Suppressor macrophage (primary cell): Measurements from ENCODE around the gene RARB.
A peak's percentile ranks its signal among the peaks of the same experiment; 100 is the strongest.

Source experiments
- DNase-seq, 4 experiments: peaks; one replicate each; pipeline ENCODE4 v3.0.0-alpha.2; 2020 to 2022

Gene RARB

DNA sequence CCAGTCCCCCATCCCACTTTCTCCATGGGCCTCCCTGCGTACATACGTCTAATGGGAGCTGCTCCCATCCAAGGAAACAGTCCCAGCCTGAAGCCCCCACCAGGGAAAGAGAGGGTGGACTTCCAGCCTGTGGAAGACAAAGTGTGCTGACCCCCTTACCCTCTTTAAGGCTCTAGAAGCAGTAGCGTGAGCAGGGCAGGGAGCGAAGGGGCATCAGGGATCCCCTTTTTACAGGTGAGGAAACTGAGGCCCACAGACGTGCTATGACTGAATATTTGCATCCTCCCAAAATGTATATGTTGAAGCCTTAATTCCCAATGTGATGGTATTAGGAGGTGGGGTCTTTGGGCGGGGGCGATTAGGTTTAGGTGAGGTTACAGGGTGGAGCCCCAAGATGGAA is 153.3 kb downstream of the RARB start:
- DNase-seq, result no peak

DNA sequence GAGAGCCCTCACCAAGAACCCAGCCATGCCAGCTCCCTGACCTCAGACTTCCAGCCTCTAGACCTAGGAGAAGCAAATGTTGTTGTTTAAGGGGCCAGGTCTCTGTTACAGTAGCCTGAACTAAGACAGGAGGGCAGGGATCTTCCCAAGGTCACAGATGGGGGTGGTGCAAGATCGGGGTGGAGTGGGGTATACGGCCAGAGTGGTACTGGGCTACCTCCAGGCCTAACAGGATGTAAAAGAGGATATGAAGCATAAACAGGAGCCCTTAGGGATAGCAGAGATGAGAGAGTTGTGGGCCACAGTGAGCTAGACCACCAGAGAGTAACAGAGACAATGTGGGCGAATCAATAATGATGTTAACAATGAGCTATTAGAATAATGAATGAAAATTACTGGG is 153.8 kb downstream of the RARB start:
- DNase-seq, result no peak

DNA sequence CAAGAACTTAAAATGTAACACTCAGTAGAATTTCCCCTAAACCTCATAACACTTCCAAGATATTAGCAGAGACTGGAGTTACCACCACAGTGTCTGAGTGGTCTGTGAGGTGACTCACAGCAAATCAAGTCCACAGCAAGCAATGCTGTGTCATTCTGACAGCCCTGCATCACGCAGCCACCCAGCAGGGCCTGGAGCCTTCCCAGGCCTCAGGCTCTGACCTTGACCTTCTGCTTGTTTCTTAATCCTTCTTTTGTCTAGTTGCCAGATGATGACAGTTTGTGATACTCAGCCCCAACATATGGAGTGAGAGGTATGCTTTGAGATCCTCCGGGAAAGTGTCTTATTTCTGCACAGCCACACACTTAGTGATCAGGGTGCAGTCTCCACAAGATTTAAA is 154.2 kb downstream of the RARB start:
- DNase-seq, result peak; percentile 29 to 58 (median 40)

DNA sequence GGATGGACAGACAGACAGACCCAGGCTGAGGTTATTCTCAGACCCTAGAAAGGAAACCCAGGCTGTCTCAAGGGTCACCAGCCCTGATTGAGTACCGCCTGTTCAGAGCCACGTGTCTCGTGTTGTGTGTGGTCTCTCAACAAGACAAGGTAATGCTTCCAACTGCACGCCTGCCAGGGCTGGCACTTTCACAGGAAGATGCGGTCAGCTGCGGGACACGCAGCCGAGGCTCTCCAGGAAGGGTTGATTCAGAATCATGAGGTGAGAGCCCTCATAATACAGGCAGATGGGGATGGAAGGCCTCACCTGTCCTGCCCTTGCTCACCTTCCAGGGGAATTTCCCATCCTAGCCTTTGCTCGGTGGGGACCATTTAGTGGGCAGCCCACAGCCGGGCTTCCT is 155.3 kb downstream of the RARB start:
- no peak for DNase-seq

DNA sequence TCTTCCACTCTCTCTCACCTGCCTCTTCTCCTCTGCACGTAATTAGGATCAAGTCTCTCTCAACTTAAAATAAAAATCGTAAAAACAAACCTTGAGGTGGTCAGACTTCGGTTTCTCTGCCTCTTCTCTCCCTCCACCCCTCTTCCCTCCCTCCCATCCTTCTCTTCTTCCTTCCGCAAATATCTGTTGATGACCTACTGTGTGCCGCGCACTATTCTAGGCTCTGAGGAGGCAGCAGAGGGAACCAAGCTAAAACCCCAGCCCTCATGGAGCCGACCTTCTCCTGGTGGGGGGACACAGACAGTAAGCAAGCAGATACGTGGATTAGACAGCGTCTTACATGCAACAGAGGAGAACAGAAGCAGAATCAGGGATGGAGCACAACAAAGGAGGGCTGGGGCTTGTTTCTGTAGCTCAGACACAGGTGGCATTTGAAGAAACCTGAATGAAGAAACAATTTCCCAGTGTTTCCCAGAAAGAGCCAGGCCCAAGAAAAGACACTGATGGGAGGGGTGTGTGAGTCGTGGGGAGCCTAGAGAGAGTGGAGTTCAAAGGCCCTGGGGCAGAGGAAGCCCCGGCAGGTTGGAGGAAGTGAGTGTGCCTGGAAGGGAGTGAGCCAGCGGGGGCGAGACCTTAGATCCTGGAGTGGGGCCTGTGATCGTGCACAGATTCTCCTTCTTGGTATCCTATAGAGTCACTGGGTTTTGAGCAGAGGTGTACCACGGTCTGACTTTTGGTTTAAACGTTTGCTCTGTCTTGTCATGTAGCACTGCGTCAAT is 156.1 kb downstream of the RARB start:
- no peak for DNase-seq

DNA sequence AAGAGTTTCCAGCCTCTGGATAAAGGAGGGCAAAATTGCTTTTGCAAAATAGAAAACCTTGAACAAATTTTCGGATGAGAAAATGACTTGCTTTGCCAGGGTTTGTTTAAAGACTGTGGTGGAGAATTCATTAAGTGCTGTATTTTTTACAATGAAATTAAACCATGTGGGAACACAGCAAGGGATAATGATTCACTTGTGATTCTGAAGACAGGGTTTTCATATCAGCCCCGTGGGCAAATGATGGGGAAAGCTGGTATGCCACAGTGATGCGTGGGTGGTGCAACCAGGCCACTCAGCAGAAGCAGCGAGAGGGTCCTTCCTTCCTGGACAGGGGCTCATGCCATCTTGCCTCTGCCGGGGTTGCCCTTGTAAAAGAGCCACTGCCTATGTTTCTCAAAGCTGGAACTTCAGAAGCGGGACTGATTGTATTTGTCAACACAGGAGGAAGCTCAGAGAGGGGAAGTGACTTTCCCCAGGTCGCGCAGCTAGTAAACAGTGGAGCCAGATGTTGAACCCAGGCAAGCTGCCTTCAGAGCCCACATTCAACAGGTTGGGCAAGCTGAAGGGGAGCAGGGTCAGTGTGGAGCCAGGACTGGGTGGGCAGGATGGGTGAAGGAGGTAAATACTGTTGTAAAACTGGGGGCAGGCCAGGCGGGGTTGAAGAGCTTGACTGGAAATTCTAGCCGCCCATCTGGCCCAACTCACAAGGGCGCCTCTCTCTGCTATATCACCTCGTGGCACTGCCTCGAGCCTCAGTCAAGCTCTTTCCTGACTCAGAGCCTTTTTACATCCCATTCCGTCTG is 157.5 kb downstream of the RARB start:
- peak in 3 of 4 experiments; percentile 7 to 35 (median 21) for DNase-seq

DNA sequence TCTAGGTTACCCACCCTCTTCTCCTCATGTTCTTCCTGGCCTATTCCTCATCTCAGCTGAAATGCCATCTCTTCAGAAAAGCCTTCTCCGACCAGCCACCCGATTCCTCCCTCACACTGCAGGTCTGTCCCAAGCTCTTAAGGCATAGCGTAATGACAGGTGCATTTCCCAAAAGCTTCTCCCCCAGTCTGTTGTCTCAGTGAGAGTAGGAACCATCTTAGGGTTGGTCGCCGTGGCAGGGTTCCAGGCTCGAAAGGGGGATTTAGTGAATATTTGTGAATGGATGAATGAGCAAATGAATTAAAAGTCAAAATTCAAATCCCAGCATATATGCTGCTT is 158.1 kb downstream of the RARB start:
- no peak for DNase-seq

DNA sequence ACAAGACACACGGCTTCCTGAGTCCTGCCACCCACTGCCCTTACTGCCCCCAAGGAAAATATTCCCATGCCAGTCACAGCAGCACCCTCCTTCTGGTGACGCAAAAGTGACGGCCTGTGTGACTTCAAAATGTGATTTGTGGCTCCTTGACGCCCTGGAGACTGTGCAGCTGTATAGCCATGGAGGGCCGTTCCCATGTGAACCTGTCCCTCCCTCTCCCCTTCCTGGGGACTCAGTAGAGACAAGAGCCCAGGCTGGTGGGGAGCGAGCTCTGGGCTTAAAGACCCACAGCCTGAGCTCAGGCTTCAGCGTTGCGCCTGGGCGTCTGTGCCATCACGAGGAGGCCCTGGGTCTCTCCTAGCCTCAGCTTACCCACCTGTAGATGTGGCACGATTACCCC is 158.5 kb downstream of the RARB start:
- DNase-seq, result no peak

DNA sequence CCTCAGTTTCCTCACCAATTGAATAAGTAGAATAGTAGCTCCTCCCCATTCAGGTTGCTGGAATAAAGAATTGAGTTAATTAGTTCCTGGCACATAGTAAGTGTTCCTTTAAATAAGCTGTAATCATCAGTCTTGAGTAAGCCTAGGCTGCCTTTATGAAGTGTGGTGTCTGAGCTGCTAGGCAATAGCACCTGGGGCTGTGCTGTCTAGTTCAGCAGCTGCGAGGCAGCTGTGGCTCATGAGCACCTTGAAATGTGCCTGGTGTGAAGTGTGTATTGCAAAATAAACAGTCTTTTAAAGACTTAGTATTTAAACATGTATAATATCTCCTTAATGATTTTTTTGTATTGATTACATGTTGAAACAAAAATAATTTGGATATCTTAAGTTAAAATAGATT is 159.0 kb downstream of the RARB start:
- DNase-seq, result no peak

DNA sequence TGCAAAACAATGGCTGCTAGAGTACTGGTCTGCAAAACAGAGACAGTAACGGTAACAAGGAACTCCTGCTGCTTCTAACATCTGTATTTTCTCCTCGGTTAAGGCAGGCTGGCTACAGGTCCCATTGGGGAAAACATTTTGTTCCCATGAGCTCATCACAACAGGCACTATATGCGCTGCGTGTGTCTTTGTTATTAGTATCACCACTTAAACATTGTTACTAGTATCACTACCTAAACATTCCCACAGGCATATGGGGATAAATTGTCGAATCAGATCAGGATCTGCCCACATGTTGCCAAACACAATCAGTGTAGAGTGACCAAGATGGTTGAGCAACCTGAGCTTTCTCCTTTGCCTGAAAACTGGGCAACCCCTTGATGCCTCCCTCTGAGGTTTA is 159.5 kb downstream of the RARB start:
- DNase-seq, result no peak

DNA sequence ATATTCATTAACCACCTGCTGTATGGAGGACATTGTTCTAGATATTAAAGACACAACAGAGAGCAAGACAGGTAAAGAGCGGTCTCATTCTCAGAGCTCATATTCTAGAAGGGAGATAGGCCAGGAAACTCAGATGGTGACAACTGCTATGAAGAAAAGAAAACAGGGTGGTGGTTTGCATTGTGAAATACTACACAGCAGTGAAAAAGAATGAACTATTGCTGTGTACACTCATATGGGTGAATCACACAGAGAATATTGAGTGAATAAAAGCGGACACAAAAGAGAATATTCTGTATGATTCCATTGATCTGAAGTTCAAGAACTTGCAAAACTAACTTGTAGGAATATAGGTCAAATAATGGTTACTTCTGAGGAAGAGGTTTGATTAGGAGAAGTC is 159.9 kb downstream of the RARB start:
- DNase-seq, result no peak

DNA sequence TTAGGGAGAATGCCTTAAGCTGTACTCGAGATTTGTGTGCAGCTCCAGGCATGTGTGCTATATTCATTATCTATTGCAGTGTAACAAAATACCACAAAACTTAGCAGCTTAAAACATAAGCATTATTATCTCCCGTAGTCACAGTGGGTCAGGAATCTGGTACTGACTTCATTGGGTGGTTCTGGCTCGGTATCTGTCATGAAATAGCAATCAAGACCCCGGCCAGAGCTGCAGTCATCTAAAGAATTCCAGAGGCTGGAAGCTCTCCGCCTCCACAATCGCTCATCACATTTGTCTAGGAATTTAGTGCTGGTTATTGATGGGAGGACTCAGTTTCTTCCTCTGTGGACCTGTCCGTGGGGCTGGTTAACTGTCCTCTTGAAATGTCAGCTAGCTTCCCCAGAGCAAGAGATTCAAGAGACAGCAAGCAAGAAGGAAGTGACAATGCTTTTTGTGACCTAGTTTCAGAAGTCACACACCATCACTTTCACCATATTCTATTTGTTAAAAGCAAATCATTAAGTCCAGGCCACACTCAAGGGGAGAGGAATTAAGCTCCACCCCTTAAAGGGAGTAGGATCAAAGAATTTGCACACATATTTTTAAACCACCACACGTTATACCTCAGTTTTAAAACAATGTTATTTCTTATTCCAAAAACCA is 160.5 kb downstream of the RARB start:
- peak in 1 of 4 experiments; percentile 28 for DNase-seq

DNA sequence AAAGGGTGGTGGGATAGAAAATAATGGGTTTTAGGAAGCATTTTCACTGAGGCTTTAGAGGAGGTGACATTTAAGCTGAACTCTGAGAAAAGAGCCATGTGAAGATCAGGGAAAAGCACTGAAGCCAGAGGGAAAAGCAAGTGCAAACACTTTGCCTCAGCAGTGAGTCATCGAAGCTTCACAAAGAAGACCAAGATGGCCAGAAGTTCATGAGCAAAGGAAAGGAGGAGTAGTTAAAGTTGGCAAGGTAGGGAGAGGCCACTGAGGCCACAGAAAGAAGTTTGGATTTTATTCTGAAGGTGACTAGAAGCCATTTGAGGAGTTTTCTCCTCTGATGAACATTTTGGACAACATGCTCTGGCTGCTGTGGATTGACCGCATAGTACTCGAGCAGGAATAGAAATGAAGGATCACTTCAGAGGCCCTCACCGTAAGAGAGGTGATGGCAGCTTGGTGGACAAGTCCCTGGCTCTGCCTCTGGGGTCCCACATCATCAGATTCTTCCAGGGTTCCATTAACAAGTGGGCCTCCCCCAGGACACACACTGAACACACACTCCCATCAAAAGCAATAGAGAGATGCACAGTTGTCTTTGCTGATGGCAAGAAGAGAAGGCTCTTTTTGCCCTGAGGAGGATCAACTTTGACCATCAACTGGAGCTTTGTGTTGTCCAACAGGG is 161.2 kb downstream of the RARB start:
- no peak for DNase-seq

DNA sequence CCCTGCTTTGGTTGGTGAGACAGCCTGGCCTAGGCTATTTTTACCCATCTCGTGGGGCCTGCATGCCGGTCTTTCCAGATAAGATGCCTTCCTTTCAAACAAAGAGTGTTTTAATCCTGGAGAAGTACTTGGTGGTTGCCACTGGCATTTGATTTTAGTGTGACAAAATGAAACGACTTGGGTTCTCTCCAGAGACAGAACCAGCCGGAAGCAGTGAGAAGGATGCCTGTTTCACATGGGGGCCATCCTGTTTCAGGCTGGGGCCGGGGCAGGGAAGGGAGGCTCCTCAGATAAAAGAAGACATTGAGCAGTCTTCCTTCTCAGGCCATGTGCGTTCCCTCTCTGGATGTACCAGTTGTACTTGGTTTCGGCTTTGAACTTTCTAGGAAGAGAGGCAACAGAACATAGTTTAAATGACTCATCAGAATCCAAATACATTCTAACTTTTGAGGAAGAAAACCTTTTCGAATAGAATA is 161.8 kb downstream of the RARB start:
- peak in 1 of 4 experiments; percentile 8 for DNase-seq

DNA sequence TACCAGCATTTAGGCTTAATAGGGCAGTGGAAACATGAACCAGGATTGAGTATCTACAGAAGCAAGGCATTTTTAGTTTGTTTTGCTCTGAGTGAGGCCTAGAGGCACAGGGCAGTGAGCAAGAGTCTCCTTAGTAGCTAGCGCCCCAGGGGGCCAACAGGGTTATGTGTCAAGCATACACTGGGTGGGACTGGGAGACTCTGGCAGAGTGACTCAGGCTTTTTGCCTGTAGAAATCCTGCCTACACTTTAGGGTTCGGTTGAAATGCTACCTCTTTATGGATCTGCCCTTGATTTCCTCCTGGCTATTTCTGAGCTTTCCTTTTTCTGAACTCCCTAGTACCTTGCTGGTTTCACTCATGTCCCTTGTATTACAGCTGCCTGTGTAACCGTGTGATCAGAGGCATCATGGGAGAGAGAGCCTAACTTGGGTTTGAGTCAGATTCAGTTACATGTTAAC is 164.5 kb downstream of the RARB start:
- peak in 3 of 4 experiments; percentile 12 to 24 (median 22) for DNase-seq

DNA sequence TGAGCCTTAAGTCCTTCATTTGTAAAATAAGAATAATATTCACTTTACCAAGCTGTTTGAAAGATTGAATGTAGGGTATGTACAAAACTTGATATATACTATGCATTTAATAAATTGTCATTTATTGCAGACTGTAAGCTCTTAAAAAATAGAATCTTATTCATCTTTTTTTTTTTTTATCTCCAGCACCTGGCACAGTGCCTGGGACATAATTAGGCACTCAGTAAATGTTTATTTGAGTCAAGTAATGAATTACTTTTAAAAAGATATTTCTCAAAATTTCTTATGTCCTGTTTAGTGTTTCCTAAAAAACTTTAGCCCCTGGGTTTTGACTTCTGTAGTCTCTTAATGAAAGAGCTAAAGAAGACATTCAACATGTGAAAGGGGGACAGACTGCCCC is 164.9 kb downstream of the RARB start:
- DNase-seq, result no peak

DNA sequence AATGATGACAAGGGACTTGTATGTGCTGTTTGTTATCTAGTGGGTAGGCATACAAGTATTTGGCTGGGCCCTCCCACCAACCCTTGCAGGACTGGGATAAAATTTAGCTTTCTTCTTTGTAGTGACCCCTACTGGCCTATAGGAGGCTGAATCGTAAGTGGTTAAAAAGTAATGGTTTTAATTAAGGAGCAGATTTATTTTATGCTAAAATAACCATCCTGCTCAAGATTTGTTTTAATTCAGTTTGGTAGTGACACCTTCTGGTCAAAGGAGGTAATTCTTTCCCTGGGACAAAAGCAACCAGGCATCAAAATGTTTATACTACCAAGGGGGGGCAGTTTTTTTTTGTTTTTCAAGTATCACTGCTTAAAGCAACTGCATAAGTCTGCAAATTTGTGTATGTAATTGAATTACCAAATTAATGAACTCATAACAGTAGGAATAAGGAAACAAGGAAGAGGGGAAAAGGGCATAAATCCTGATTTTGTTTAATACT is 166.0 kb downstream of the RARB start:
- DNase-seq, result peak; percentile 35 to 61 (median 50)

DNA sequence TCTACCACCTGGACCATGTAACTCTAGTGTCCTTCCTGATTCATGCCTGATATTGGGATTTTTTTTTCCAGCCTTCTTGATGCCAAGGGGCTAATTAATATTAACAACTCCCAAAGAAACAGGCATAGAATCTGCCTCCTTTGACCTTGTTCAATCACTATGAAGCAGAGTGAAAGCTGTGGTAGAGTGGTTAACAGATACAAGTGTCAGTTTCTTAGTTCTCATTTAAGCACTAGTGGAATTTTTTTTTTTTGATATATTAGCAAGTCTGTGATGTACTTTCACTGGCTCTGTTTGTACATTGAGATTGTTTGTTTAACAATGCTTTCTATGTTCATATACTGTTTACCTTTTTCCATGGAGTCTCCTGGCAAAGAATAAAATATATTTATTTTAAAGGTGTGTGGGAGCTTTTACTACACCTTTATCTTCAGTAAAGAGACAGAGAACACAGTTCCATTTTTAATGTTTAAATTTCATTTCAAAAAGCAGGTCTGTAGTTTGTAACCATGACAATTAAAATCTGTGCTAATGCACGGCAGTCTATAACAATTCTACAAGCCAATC is 169.6 kb downstream of the RARB start:
- DNase-seq, result no peak

DNA sequence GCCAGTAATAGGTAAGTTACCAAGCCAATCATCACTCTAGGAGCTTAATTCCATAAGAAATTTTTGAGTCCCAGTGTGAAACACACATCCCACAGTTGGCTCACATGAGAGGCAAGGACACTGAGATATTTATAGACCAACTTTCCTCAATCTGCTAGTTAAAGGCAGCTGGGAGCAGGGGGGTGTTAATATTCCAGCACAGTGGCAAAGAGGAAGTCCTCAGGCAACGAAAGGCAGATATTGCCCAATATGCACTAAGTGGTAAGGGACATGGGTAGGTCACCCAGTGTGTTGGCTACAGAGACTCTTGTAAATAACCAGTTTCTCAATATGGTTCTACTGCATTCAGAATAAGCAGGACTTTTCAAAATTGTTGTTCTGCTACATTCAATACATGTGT is 175.6 kb downstream of the RARB start:
- DNase-seq, result peak; percentile 76 to 92 (median 88)

DNA sequence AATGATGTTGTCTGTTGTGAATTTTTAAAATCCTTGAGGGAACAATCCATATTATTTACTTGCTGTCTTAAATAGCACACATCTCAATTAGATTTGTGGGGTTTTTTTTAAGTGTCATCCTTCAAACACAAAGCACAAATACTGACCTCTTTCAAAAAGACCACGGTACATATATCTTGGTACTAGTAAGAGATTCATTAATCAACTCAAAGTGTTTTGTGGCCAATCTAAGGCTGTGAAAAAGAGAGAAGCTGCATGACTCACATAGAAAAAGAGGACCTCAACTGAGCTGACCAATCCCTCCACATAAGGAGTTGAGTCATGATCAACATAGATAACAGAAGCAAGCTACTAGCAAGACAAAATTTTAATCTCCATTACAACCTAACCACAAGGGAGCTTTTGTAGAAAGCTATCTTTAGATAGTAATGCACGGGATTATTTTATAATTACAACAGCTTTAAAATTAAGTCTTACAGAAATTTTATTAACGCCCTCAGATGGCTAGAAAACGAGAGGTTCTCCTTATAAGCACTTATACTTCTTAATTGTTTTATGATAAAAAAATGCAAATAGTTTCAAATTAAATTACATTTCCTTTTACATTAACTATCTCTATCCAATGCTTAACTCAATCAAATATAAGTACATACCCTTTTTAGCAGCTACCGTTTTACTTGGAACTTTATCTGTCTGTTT is 176.2 kb downstream of the RARB start:
- DNase-seq, result peak; percentile 64 to 90 (median 77)

DNA sequence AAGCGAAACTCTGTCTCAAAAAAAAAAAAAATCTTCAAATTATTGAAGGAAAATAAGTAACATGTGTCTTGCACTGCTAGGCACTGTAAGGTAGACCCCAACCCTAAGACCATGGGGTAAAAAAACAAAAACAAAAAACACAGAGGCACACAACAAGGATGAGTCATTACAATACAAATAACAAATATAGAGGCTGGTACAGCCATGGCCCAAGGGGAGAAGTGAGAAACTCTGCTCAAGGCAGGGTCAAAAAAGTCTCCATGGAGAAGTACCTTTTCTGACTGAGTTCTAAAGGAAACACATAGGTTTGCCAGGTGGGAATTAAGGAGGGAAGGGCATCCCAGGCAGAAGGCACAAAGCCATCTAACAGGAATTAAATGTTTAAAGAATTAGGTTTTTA is 182.1 kb downstream of the RARB start:
- no peak for DNase-seq

DNA sequence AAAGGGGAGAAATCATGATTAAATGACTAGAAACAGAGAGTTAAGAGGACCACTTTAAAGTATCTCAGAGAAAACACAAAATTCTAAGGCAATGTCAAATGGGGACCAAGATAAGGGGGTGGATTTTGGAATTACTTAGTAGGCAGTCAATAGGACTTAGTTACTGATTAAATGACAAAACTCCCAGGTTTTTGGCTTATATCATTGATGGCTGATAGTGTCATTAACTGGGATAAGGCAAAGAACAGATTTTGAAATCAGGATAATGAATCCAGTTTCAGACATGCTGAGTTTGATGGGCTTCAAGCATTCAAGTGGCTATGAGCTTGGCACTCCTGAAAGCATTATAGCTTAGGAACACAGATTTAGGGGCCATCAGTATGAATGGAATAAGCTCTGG is 182.7 kb downstream of the RARB start:
- DNase-seq, result no peak
